Neuron (in vitro differentiated cells): Measurements from ENCODE around the gene CCDC39.
"Not testable (repeated sequence)": the region's sequence is repeated elsewhere in the genome, so short reads cannot be mapped to it uniquely, and the experiment has no call there.

Source experiments
- H2AFZ ChIP-seq: one replicate; pipeline ENCODE4 v1.6.1; 2013; ENCODE audit warnings: low read depth, mild to moderate bottlenecking, inconsistent platforms, low read length, moderate library complexity
- H3K27me3 ChIP-seq: one replicate; pipeline ENCODE4 v1.6.1; 2013; ENCODE audit warnings: low read length; ENCODE audit not compliant: insufficient read depth
- H3K36me3 ChIP-seq: one replicate; pipeline ENCODE4 v1.6.1; 2013; ENCODE audit warnings: low read length; ENCODE audit not compliant: insufficient read depth
- H3K4me1 ChIP-seq: one replicate; pipeline ENCODE4 v1.6.1; 2013; ENCODE audit warnings: low read length; ENCODE audit not compliant: insufficient read depth
- H3K4me3 ChIP-seq: 2 replicates; pipeline ENCODE4 v1.5.1; 2013; ENCODE audit warnings: mild to moderate bottlenecking, low read length, moderate library complexity
- H3K9me3 ChIP-seq: one replicate; pipeline ENCODE4 v1.6.1; 2013; ENCODE audit warnings: low read length

The CCDC39 gene

GRCh38 chr3:180615954-180616353 is 63.3 kb downstream of the CCDC39 start:
- Histone ChIP-seq H3K27me3 (no peaks in the 10 kb centered on the region), H3K4me3 (no peak overlapping the region)

GRCh38 chr3:180612364-180612763 is 66.9 kb downstream of the CCDC39 start:
- Histone ChIP-seq H2AFZ (no peak overlapping the region), H3K27me3 (no peaks in the 10 kb centered on the region), H3K4me3 (no peak overlapping the region), H3K36me3 (peaks cover 54% of the 10 kb centered on the region), H3K4me1 (no peaks in the 10 kb centered on the region), H3K9me3 (no peaks in the 10 kb centered on the region)

More at GRCh38 chr3:180615954-180616353, 63.3 kb downstream of the CCDC39 start:
- Histone ChIP-seq H2AFZ (no peak overlapping the region), H3K36me3 (peaks cover 26% of the 10 kb centered on the region), H3K4me1 (no peaks in the 10 kb centered on the region), H3K9me3 (no peaks in the 10 kb centered on the region)

- Histone ChIP-seq H3K4me3 (no peak overlapping the region), H3K36me3 (peaks cover 68% of the 10 kb centered on the region), H2AFZ (no peak overlapping the region), H3K9me3 (no peaks in the 10 kb centered on the region), H3K4me1 (no peaks in the 10 kb centered on the region), H3K27me3 (no peaks in the 10 kb centered on the region)
Observed at GRCh38 chr3:180611006-180611405, 68.3 kb downstream of the CCDC39 start.

GRCh38 chr3:180601688-180602666 is 77.3 kb downstream of the CCDC39 start, which contains the start of gene TTC14:
TTC14 (plus strand) TSS chr3:180602163; CDS start chr3:180602262, 99 bp downstream.
- no peaks in the 10 kb centered on the region for H3K9me3 ChIP-seq
- peak within 1 kb of the TSS; percentile 61 for H3K4me3 ChIP-seq
- H3K27me3 ChIP-seq, result no peaks in the 10 kb centered on the region
- peaks cover 30% of the 10 kb centered on the region for H3K36me3 ChIP-seq
- H2AFZ ChIP-seq, result peak within 1 kb of the TSS; percentile 85
- peaks cover 17% of the 10 kb centered on the region for H3K4me1 ChIP-seq

GRCh38 chr3:180600473-180600872 is 78.8 kb downstream of the CCDC39 start:
- peaks cover 17% of the 10 kb centered on the region for H3K4me1 ChIP-seq
- no peak overlapping the region for H2AFZ ChIP-seq
- no peaks in the 10 kb centered on the region for H3K9me3 ChIP-seq
- H3K27me3 ChIP-seq, result no peaks in the 10 kb centered on the region
- H3K4me3 ChIP-seq, result no peak overlapping the region
- H3K36me3 ChIP-seq, result peaks cover 15% of the 10 kb centered on the region

GRCh38 chr3:180595559-180595935 is 83.7 kb downstream of the CCDC39 start:
- Histone ChIP-seq H3K27me3 (no peaks in the 10 kb centered on the region), H3K4me3 (no peak overlapping the region), H3K36me3 (no peaks in the 10 kb centered on the region), H3K9me3 (no peaks in the 10 kb centered on the region), H3K4me1 (no peaks in the 10 kb centered on the region), H2AFZ (no peak overlapping the region)

- Histone ChIP-seq H3K4me3 (no peak overlapping the region), H3K27me3 (no peaks in the 10 kb centered on the region), H3K9me3 (no peaks in the 10 kb centered on the region), H3K4me1 (no peaks in the 10 kb centered on the region), H2AFZ (no peak overlapping the region), H3K36me3 (no peaks in the 10 kb centered on the region)
Observed at GRCh38 chr3:180594631-180595558, 84.4 kb downstream of the CCDC39 start.

GRCh38 chr3:180593631-180594030 is 85.7 kb downstream of the CCDC39 start:
- H3K9me3 ChIP-seq, H3K36me3 ChIP-seq, H3K4me3 ChIP-seq, H2AFZ ChIP-seq, H3K4me1 ChIP-seq, H3K27me3 ChIP-seq: not testable (repeated sequence)

- no peaks in the 10 kb centered on the region for H3K9me3 ChIP-seq
- no peaks in the 10 kb centered on the region for H3K36me3 ChIP-seq
- no peaks in the 10 kb centered on the region for H3K4me1 ChIP-seq
- H3K4me3 ChIP-seq, result no peak overlapping the region
- no peak overlapping the region for H2AFZ ChIP-seq
- peaks cover 3% of the 10 kb centered on the region for H3K27me3 ChIP-seq
Observed at GRCh38 chr3:180590396-180590795, 88.9 kb downstream of the CCDC39 start.

- no peak overlapping the region for H2AFZ ChIP-seq
- H3K27me3 ChIP-seq, result peaks cover 7% of the 10 kb centered on the region
- H3K4me3 ChIP-seq, result no peak overlapping the region
- no peaks in the 10 kb centered on the region for H3K36me3 ChIP-seq
- H3K9me3 ChIP-seq, result no peaks in the 10 kb centered on the region
- no peaks in the 10 kb centered on the region for H3K4me1 ChIP-seq
Observed at GRCh38 chr3:180580934-180581333, 98.4 kb downstream of the CCDC39 start.

- H3K27me3 ChIP-seq, result no peaks in the 10 kb centered on the region
- no peak overlapping the region for H3K4me3 ChIP-seq
Observed at GRCh38 chr3:180575571-180575970, 103.7 kb downstream of the CCDC39 start.

GRCh38 chr3:180571831-180572598 is 107.3 kb downstream of the CCDC39 start:
- no peak overlapping the region for H3K4me3 ChIP-seq
- H3K36me3 ChIP-seq, result no peaks in the 10 kb centered on the region
- no peak overlapping the region for H2AFZ ChIP-seq
- H3K4me1 ChIP-seq, result no peaks in the 10 kb centered on the region
- peaks cover 3% of the 10 kb centered on the region for H3K27me3 ChIP-seq
- no peaks in the 10 kb centered on the region for H3K9me3 ChIP-seq

More at GRCh38 chr3:180575571-180575970, 103.7 kb downstream of the CCDC39 start:
- no peak overlapping the region for H2AFZ ChIP-seq
- no peaks in the 10 kb centered on the region for H3K4me1 ChIP-seq
- H3K36me3 ChIP-seq, result no peaks in the 10 kb centered on the region
- no peaks in the 10 kb centered on the region for H3K9me3 ChIP-seq
